CD4-positive, alpha-beta T cell treated with Interleukin-21 for 1 hour (primary cell): Measurements from ENCODE around the gene RASEF.

ENCODE experiments used
- DNase-seq: peaks from one replicate; pipeline ENCODE4 v3.0.0-alpha.2; 2020

RASEF gene

GRCh38 chr9:83047839-83048775 is 14.8 kb downstream of the RASEF start:
- DNase-seq, result no peak

- no peak for DNase-seq
Observed at GRCh38 chr9:83043597-83043996, 19.3 kb downstream of the RASEF start.

GRCh38 chr9:83041771-83042170 is 21.2 kb downstream of the RASEF start:
- DNase-seq, result no peak

GRCh38 chr9:83039303-83039702 is 23.6 kb downstream of the RASEF start:
- DNase-seq, result no peak

- DNase-seq, result no peak
Observed at GRCh38 chr9:83036043-83036442, 26.9 kb downstream of the RASEF start.

GRCh38 chr9:83035143-83035542 is 27.8 kb downstream of the RASEF start:
- no peak for DNase-seq

- DNase-seq, result no peak
Observed at GRCh38 chr9:83034587-83034986, 28.4 kb downstream of the RASEF start.

- DNase-seq, result no peak
Observed at GRCh38 chr9:83034026-83034425, 28.9 kb downstream of the RASEF start.

GRCh38 chr9:83032065-83032625 is 30.8 kb downstream of the RASEF start:
- DNase-seq, result no peak

- no peak for DNase-seq
Observed at GRCh38 chr9:83030391-83031107, 32.4 kb downstream of the RASEF start.

GRCh38 chr9:83029531-83030137 is 33.3 kb downstream of the RASEF start:
- no peak for DNase-seq

GRCh38 chr9:83027153-83027891 is 35.6 kb downstream of the RASEF start:
- DNase-seq, result no peak

- DNase-seq, result no peak
Observed at GRCh38 chr9:83024506-83025125, 38.3 kb downstream of the RASEF start.

GRCh38 chr9:83023151-83023550 is 39.8 kb downstream of the RASEF start:
- no peak for DNase-seq

- no peak for DNase-seq
Observed at GRCh38 chr9:83020864-83021263, 42.1 kb downstream of the RASEF start.

GRCh38 chr9:83020327-83020726 is 42.6 kb downstream of the RASEF start:
- no peak for DNase-seq

- DNase-seq, result no peak
Observed at GRCh38 chr9:83019246-83019645, 43.7 kb downstream of the RASEF start.

GRCh38 chr9:83015897-83016296 is 47.0 kb downstream of the RASEF start:
- no peak for DNase-seq

- no peak for DNase-seq
Observed at GRCh38 chr9:83013867-83014605, 48.9 kb downstream of the RASEF start.

GRCh38 chr9:83012922-83013838 is 49.8 kb downstream of the RASEF start:
- DNase-seq, result no peak
